ENCODE data around the gene KIAA1958. TPM values are rescaled to one million over a fixed set of nuclear protein-coding genes. Genes with fewer than 3 reads are reported as not detected.
A peak's percentile ranks its signal among the peaks of the same experiment; 100 is the strongest.

KIAA1958 gene
- total RNA-seq, 1 experiment from 2014 or later = 3.5 TPM

- DNase-seq (ENCODE audit: low read depth) = peak; percentile 96
Observed at GRCh38 chr9:112717661-112718331, 231.2 kb downstream of the KIAA1958 start, which contains the start of gene INIP. Gene INIP, minus strand, starts transcription at chr9:112718117. Its CDS starts 1,632 bp downstream, at chr9:112716485.

Other genes with a start within 250 kb of the KIAA1958 start
- gene PTBP3, start 153.2 kb upstream of the KIAA1958 start, total RNA-seq (2014; rRNA removed; shearing (Covaris generic)) = 19.4 and 49.5 TPM in 2 replicates
- gene HSDL2, start 106.7 kb upstream of the KIAA1958 start, total RNA-seq (2014; rRNA removed; shearing (Covaris generic)) = 14.4 and 21.6 TPM in 2 replicates
- gene INIP, start 231.3 kb downstream of the KIAA1958 start, total RNA-seq (2014; rRNA removed; shearing (Covaris generic)) = 16.3 and 29.4 TPM in 2 replicates